DND-41 (cell line): Measurements from ENCODE around the gene NLRP3.
"Not testable (repeated sequence)": the region's sequence is repeated elsewhere in the genome, so short reads cannot be mapped to it uniquely, and the experiment has no call there.

ENCODE experiments used
- ATAC-seq: fragments of 200-7000 bp; cut with Tn5 transposase; 3 replicates; pipeline ENCODE4 v1.9.1; 2021; ENCODE audit warnings: low read depth; ENCODE audit not compliant: insufficient read depth
- DNase-seq: peaks from one replicate; pipeline ENCODE4 v3.0.0-alpha.2; 2020
- H2AFZ ChIP-seq: 2 replicates; pipeline ENCODE4 v1.6.0; 2012; ENCODE audit warnings: low read depth, low read length
- H3K27ac ChIP-seq: 2 replicates; pipeline ENCODE4 v1.5.1; 2012; ENCODE audit warnings: low read length, inconsistent platforms
- H3K27me3 ChIP-seq: fragments of 200-600 bp; sonication (generic); 2 replicates; pipeline ENCODE4 v1.6.0; 2012; ENCODE audit warnings: low read length, mild to moderate bottlenecking, inconsistent platforms; ENCODE audit not compliant: insufficient read depth, poor library complexity
- H3K36me3 ChIP-seq: 2 replicates; pipeline ENCODE4 v1.5.1; 2012; ENCODE audit warnings: low read length, inconsistent platforms; ENCODE audit not compliant: insufficient read depth
- H3K4me1 ChIP-seq: 2 replicates; pipeline ENCODE4 v1.5.1; 2012; ENCODE audit warnings: mild to moderate bottlenecking, low read length; ENCODE audit not compliant: insufficient read depth
- H3K4me2 ChIP-seq: 2 replicates; pipeline ENCODE4 v1.6.0; 2012; ENCODE audit warnings: mild to moderate bottlenecking, moderate library complexity, low read length, inconsistent platforms; ENCODE audit not compliant: insufficient read depth
- H3K4me3 ChIP-seq, 2 experiments: fragments of 200-600 bp in 1 of 2; shearing (Covaris generic) in 1 of 2; 2 replicates each; pipeline ENCODE4 v1.5.1; 2012 to 2016; ENCODE audit warnings: inconsistent platforms in 2 of 2, low read length in 2 of 2, mild to moderate bottlenecking in 2 of 2, low read depth in 1 of 2, moderate library complexity in 1 of 2
- H3K79me2 ChIP-seq: 2 replicates; pipeline ENCODE4 v1.6.0; 2012; ENCODE audit warnings: low read length, inconsistent platforms; ENCODE audit not compliant: insufficient read depth
- H3K9ac ChIP-seq: 2 replicates; pipeline ENCODE4 v1.6.0; 2012; ENCODE audit warnings: low read depth, mild to moderate bottlenecking, inconsistent platforms, low read length, moderate library complexity
- H3K9me3 ChIP-seq: 2 replicates; pipeline ENCODE4 v1.5.1; 2012; ENCODE audit warnings: low read length, moderate library complexity, mild to moderate bottlenecking, inconsistent platforms; ENCODE audit not compliant: insufficient read depth, severe bottlenecking
- H4K20me1 ChIP-seq: 2 replicates; pipeline ENCODE4 v1.6.0; 2012; ENCODE audit warnings: low read length; ENCODE audit not compliant: insufficient read depth
- CTCF ChIP-seq: IDR thresholded peaks from 2 replicates; pipeline ENCODE4 v1.5.1; 2012; ENCODE audit warnings: borderline replicate concordance, low read length, moderate library complexity, mild to moderate bottlenecking; ENCODE audit not compliant: poor library complexity, severe bottlenecking; ENCODE audit errors: extremely low read depth
- EZH2 ChIP-seq: IDR thresholded peaks from 3 replicates; pipeline ENCODE4 v1.6.1; 2012; ENCODE audit warnings: borderline replicate concordance, low read depth, mild to moderate bottlenecking, moderate library complexity, low read length, inconsistent platforms; ENCODE audit not compliant: severe bottlenecking

NLRP3 gene

GRCh38 chr1:247474367-247474766, 58.4 kb downstream of the NLRP3 start:
- DNase-seq (no peak), ATAC-seq (no peak)
- Histone ChIP-seq H3K36me3 (no peaks in the 10 kb centered on the region), H3K4me1 (no peaks in the 10 kb centered on the region), H3K4me3 (no peak overlapping the region), H3K27ac (no peak overlapping the region), H3K9ac (no peak overlapping the region), H3K27me3 (no peaks in the 10 kb centered on the region), H2AFZ (no peak overlapping the region), H3K9me3 (no peaks in the 10 kb centered on the region), H4K20me1 (no peaks in the 10 kb centered on the region), H3K4me2 (no peak overlapping the region), H3K79me2 (no peaks in the 10 kb centered on the region)
- TF ChIP-seq CTCF (no peak), EZH2 (no peak)

DNA sequence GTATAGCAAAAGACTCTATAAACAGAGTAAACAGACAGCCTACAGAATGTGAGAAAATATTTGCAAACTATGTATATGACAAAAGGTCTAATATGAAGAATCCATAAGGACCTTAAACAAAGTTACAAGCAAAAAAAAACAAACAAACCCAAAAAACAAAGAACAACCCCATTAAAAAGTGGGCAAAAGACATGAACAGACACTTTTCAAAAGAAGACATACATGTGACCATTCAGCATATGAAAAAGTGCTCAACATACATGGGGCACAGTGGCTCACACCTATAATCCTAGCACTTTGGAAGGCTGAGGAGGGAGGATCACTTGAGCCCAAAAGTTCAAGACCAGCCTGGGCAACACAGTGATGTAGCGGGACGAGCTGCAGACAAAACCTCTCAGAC, 59.8 kb downstream of the NLRP3 start:
- no peak overlapping the region for H3K4me3 ChIP-seq
- no peaks in the 10 kb centered on the region for H4K20me1 ChIP-seq
- no peak overlapping the region for H2AFZ ChIP-seq
- H3K9ac ChIP-seq: no peak overlapping the region
- no peak overlapping the region for H3K4me2 ChIP-seq
- H3K27me3 ChIP-seq: no peaks in the 10 kb centered on the region
- TF ChIP-seq CTCF: no peak
- no peak for TF ChIP-seq EZH2
- H3K4me1 ChIP-seq: no peaks in the 10 kb centered on the region
- ATAC-seq: no peak
- no peaks in the 10 kb centered on the region for H3K79me2 ChIP-seq
- no peaks in the 10 kb centered on the region for H3K9me3 ChIP-seq
- no peak for DNase-seq
- H3K36me3 ChIP-seq: no peaks in the 10 kb centered on the region
- no peak overlapping the region for H3K27ac ChIP-seq

DNA sequence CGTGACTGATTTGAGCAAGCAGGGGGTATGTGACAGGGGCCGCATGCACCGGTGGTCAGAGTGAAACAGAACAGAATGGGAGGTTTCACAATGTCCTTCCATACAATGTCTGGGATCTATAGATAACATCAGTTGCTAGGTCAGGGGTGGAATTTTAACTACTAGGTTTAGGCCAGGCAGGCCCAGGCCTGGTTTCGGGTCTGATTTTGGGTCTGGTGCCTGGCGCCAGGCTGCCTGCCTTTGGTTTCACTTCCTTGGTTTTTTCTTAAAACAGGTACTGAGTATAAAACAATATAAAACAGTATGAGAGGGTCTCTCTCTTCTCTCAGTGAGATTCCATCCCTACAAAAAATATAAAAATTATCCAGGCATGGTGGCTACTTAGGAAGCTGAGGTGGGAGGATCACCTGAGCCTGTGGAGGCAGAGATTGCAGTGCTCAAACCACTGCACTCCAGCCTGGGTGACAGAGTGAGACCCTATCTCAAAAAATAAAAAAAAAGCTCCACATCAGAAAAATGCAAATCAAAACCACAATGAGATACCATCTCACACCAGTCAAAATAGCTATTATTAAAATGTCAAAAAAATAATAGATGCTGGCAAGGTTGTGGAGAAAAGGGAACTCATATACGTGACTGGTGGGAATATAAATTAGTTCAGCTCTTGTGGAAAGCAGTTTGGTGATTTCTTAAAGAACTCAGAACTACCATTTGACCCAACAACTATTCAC, 60.5 kb downstream of the NLRP3 start:
- H4K20me1 ChIP-seq, H3K4me2 ChIP-seq, ATAC-seq, DNase-seq, H3K27me3 ChIP-seq, H3K4me3 ChIP-seq, H3K79me2 ChIP-seq, H3K9ac ChIP-seq, H3K9me3 ChIP-seq, H3K4me1 ChIP-seq, H3K27ac ChIP-seq, H2AFZ ChIP-seq, H3K36me3 ChIP-seq: not testable (repeated sequence)

DNA sequence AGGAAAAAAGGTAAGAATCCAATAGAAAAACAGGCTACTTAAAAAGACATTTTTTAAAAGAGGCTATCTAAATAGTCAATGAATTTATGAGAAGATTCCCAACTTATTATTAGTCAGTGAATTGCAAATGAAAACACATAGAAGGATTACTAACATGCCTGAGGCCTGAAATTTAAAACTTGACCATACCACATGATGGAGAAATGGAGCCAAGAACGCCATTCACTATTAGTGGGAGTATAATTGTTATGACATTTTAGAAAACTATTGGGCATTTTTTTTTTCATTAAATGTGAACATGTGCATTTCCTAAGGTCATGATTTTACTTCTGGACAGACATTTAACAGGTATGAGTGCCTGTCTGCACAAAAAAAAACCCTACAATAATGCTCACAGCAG, 66.8 kb downstream of the NLRP3 start:
- Histone ChIP-seq H2AFZ (no peak overlapping the region), H3K27ac (no peak overlapping the region), H3K27me3 (no peaks in the 10 kb centered on the region), H3K4me2 (no peak overlapping the region), H3K9me3 (no peaks in the 10 kb centered on the region), H3K36me3 (no peaks in the 10 kb centered on the region), H3K9ac (no peak overlapping the region), H3K79me2 (no peaks in the 10 kb centered on the region), H3K4me3 (no peak overlapping the region), H4K20me1 (no peaks in the 10 kb centered on the region), H3K4me1 (no peaks in the 10 kb centered on the region)
- ATAC-seq: no peak
- no peak for TF ChIP-seq EZH2
- no peak for TF ChIP-seq CTCF
- DNase-seq: no peak
